Fibroblast of lung (primary cell): ENCODE measurements around the gene B3GALT2. TPM values are rescaled to one million over a fixed set of nuclear protein-coding genes. Genes with fewer than 3 reads are reported as not detected.
A peak's percentile ranks its signal among the peaks of the same experiment; 100 is the strongest.

ENCODE experiments used
- DNase-seq, 2 donors: peaks; one replicate each; pipeline versions ENCODE4 v3.0.0 to v3.0.0-alpha.2; 2010; ENCODE audit warnings: low read depth in 2 of 2
- H2AFZ ChIP-seq: 2 replicates; pipeline ENCODE4 v1.5.1; 2012; ENCODE audit warnings: low read length, control low read depth, inconsistent platforms
- H3K27ac ChIP-seq: 2 replicates; pipeline ENCODE4 v1.5.1; 2011; ENCODE audit warnings: low read length, control low read depth; ENCODE audit not compliant: insufficient read depth
- H3K27me3 ChIP-seq: 2 replicates; pipeline ENCODE4 v1.5.1; 2011; ENCODE audit warnings: mild to moderate bottlenecking, low read length; ENCODE audit not compliant: control insufficient read depth, insufficient read depth
- H3K36me3 ChIP-seq: 2 replicates; pipeline ENCODE4 v1.5.1; 2011; ENCODE audit warnings: low read length; ENCODE audit not compliant: control insufficient read depth, insufficient read depth
- H3K4me1 ChIP-seq: 2 replicates; pipeline ENCODE4 v1.5.1; 2011; ENCODE audit warnings: low read length; ENCODE audit not compliant: control insufficient read depth, insufficient read depth; ENCODE audit errors: extremely low read depth
- H3K4me2 ChIP-seq: 2 replicates; pipeline ENCODE4 v1.5.1; 2011; ENCODE audit warnings: low read length, control low read depth; ENCODE audit not compliant: insufficient read depth; ENCODE audit errors: extremely low read depth
- H3K4me3 ChIP-seq, 4 experiments: fragments of 200-600 bp in 1 of 4; sonication (generic) in 1 of 4; replicated peaks in 1 of 4; 2 replicates each; pipeline ENCODE4 v1.5.1; 2011 to 2016; ENCODE audit warnings: low read length in 4 of 4, low read depth in 3 of 4, mild to moderate bottlenecking in 3 of 4, control low read depth in 2 of 4, inconsistent platforms in 1 of 4, mixed read lengths in 1 of 4; ENCODE audit not compliant: insufficient read depth in 1 of 4; ENCODE audit errors: control extremely low read depth in 1 of 4
- H3K79me2 ChIP-seq: 2 replicates; pipeline ENCODE4 v1.5.1; 2012; ENCODE audit warnings: mild to moderate bottlenecking, low read length, inconsistent platforms; ENCODE audit not compliant: control insufficient read depth, insufficient read depth
- H3K9ac ChIP-seq: 2 replicates; pipeline ENCODE4 v1.5.1; 2011; ENCODE audit warnings: mild to moderate bottlenecking, low read length, control low read depth; ENCODE audit not compliant: insufficient read depth
- H3K9me3 ChIP-seq: 2 replicates; pipeline ENCODE4 v1.5.1; 2012; ENCODE audit warnings: low read depth, low read length; ENCODE audit not compliant: control insufficient read depth, insufficient read depth
- H4K20me1 ChIP-seq: 2 replicates; pipeline ENCODE4 v1.5.1; 2011; ENCODE audit warnings: low read length; ENCODE audit not compliant: control insufficient read depth, insufficient read depth; ENCODE audit errors: extremely low read depth
- EZH2 ChIP-seq: IDR thresholded peaks from 2 replicates; pipeline ENCODE4 v1.5.1; 2012; ENCODE audit warnings: low read length, control low read depth, mild to moderate bottlenecking; ENCODE audit errors: missing control alignments
- polyA plus RNA-seq, 2 donors: library from polyadenylated mRNA; depleted of rRNA in 1 of 2; stranded (reverse) in 1 of 2; unstranded in 1 of 2; fragments of >200 nt; gene quantifications; 2 replicates each; pipeline ENCODE4 v1.2.1, GENCODE V29; 2011 to 2012; ENCODE audit warnings: missing spikeins in 1 of 2
- total RNA-seq: library from RNA; depleted of rRNA; stranded (reverse); fragments of >200 nt; gene quantifications from 2 replicates; pipeline ENCODE4 v1.2.1, GENCODE V29; 2014
- TF ChIP-seq, protein P1 (sequence below), 2 donors: IDR thresholded peaks in 1 of 2; conservative IDR thresholded peaks in 1 of 2; 1 replicate in 1 of 2; 2 replicates in 1 of 2; pipeline ENCODE4 v1.5.1; 2011 to 2012; ENCODE audit warnings: low read length in 2 of 2, control low read depth in 1 of 2, inconsistent platforms in 1 of 2, low read depth in 1 of 2, mild to moderate bottlenecking in 1 of 2

Gene B3GALT2
- total and polyA plus RNA-seq, 2 donors (not counting 1 experiment from before 2014, with no cell fraction given): 1.3 to 46.2 TPM

DNA sequence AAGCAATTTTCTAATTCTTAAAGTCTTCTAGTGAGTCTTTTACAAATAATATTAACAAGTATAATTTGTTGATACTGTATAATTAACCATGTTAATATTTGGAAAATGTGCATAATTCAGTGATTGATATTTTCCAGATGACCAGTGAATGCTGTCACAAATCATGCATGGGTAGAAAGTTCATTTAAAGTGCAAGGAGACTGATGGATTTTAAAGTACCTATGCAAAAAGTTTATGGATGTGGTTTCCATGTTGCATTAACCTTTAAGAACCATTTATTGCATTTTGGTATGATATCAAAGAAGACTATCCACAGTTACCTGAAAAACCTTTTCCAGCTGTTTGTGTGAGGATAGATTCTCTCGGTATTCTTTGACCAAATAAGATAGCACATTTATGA lies 41.4 kb downstream of the B3GALT2 start:
- H3K27ac ChIP-seq: no peak overlapping the region
- H3K4me1 ChIP-seq: no peaks in the 10 kb centered on the region
- H3K36me3 ChIP-seq: peaks cover 4% of the 10 kb centered on the region
- H2AFZ ChIP-seq: no peak overlapping the region
- no peak overlapping the region for H3K4me2 ChIP-seq
- peaks cover 3% of the 10 kb centered on the region for H3K79me2 ChIP-seq
- TF ChIP-seq, protein P1, sequence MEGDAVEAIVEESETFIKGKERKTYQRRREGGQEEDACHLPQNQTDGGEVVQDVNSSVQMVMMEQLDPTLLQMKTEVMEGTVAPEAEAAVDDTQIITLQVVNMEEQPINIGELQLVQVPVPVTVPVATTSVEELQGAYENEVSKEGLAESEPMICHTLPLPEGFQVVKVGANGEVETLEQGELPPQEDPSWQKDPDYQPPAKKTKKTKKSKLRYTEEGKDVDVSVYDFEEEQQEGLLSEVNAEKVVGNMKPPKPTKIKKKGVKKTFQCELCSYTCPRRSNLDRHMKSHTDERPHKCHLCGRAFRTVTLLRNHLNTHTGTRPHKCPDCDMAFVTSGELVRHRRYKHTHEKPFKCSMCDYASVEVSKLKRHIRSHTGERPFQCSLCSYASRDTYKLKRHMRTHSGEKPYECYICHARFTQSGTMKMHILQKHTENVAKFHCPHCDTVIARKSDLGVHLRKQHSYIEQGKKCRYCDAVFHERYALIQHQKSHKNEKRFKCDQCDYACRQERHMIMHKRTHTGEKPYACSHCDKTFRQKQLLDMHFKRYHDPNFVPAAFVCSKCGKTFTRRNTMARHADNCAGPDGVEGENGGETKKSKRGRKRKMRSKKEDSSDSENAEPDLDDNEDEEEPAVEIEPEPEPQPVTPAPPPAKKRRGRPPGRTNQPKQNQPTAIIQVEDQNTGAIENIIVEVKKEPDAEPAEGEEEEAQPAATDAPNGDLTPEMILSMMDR (conservative IDR thresholded peaks at IDR 0.05 in 1 of 2, IDR thresholded peaks at IDR 0.05 in 1 of 2; ENCODE audit: low read depth in 1 of 2, low read length in 2 of 2): no peak
- no peaks in the 10 kb centered on the region for H4K20me1 ChIP-seq
- no peak overlapping the region for H3K9ac ChIP-seq
- no peaks in the 10 kb centered on the region for H3K9me3 ChIP-seq
- DNase-seq: no peak
- H3K4me3 ChIP-seq: no peak overlapping the region
- H3K27me3 ChIP-seq: no peaks in the 10 kb centered on the region

DNA sequence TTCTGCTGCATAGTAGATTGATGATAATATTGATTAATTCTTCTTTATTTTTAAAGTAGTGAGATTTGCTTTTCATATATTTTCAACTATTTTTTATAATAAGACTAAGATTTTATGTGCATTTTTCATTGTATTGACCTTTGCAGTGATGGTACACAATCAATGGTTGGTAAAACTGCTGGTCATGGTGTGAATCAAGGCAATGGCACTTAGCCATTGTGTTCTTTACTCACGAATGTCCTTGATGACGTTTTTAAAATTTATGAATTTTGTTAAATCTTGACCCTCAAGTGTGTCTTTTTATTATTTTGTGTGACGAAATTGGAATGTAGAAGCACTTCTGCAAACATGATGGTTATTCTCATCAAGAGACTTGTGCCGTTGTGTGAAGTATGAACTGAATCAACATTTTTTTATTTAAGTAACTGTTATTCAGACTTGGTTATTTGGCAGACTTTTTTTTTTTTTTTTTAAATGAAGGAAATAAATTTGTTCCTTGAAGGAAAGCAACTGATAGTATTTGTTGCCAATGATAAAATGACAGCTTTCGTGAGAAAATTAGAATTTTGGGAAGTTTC lies 42.0 kb downstream of the B3GALT2 start:
- DNase-seq: no peak
- Histone ChIP-seq H3K27ac (no peak overlapping the region), H4K20me1 (no peaks in the 10 kb centered on the region), H3K79me2 (peaks cover 6% of the 10 kb centered on the region), H3K4me3 (no peak overlapping the region), H3K9ac (no peak overlapping the region), H2AFZ (no peak overlapping the region), H3K9me3 (no peaks in the 10 kb centered on the region), H3K4me1 (no peaks in the 10 kb centered on the region), H3K36me3 (peaks cover 5% of the 10 kb centered on the region), H3K4me2 (no peak overlapping the region), H3K27me3 (no peaks in the 10 kb centered on the region)
- no peak for TF ChIP-seq EZH2
- TF ChIP-seq, protein P1 (conservative IDR thresholded peaks at IDR 0.05 in 1 of 2, IDR thresholded peaks at IDR 0.05 in 1 of 2; ENCODE audit: low read depth in 1 of 2, low read length in 2 of 2): no peak

DNA sequence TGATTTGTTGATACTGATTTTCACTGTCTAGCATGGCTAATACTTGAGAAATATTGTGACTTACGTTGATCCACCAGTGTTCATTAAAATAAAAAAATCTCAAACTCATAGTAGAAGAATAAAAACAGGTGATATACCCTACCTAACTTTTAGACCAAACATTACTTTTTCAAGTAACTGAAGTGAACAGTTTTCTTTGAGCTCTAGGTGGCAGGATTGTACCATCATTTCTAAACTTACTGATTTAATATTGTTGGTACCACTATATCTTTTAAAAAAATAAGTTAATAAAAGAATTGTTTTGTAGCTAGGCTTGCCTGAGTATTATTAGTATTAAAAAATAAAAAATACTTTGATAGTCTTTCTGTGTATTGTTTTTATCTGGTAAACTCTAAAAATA lies 43.1 kb downstream of the B3GALT2 start:
- no peak overlapping the region for H3K4me2 ChIP-seq
- no peak overlapping the region for H3K9ac ChIP-seq
- H2AFZ ChIP-seq: no peak overlapping the region
- H3K36me3 ChIP-seq: peaks cover 5% of the 10 kb centered on the region
- TF ChIP-seq, protein P1 (conservative IDR thresholded peaks at IDR 0.05 in 1 of 2, IDR thresholded peaks at IDR 0.05 in 1 of 2; ENCODE audit: low read depth in 1 of 2, low read length in 2 of 2): peak in 1 of 2 donors; percentile 32
- TF ChIP-seq EZH2: no peak
- H4K20me1 ChIP-seq: no peaks in the 10 kb centered on the region
- H3K79me2 ChIP-seq: peaks cover 6% of the 10 kb centered on the region
- H3K27me3 ChIP-seq: no peaks in the 10 kb centered on the region
- no peak overlapping the region for H3K4me3 ChIP-seq
- H3K4me1 ChIP-seq: no peaks in the 10 kb centered on the region
- peak in 1 of 2 donors; percentile 51 for DNase-seq
- no peak overlapping the region for H3K27ac ChIP-seq
- H3K9me3 ChIP-seq: no peaks in the 10 kb centered on the region
